ENCODE results near the gene GALNT5. TPM values are rescaled to one million over a fixed set of nuclear protein-coding genes. Genes with fewer than 3 reads are reported as not detected.

GALNT5 gene
- total RNA-seq, 4 donors from 2014 or later, result 0.26 to 0.98 (median 0.37) TPM

DNA sequence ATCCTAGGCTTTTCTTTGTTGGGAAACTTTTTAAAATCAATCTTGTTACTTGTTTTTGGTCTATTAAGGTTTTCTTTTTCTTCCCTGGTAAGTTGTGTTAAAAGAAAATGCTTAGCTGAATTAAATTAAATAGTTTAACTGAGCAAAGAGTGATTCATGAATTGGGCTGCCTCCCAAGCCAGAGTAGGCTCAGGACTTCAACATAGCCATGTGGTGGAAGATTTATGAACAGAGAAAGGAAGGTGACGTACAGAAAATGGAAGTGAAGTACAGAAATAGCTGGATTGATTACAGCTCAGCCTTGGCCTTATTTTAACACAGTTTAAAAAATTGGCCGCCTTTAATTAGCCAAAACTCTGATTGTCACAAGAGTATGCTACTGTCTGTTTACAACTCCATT lies 27.9 kb upstream of the GALNT5 start:
- H3K4me1 ChIP-seq, result no peaks in the 10 kb centered on the region
- TF ChIP-seq EP300 (IDR thresholded peaks at IDR 0.05) (no peak), POLR2AphosphoS5 (IDR thresholded peaks at IDR 0.05) (no peak), POLR2A (IDR thresholded peaks at IDR 0.05) (no peak)
- TF ChIP-seq, protein P1, sequence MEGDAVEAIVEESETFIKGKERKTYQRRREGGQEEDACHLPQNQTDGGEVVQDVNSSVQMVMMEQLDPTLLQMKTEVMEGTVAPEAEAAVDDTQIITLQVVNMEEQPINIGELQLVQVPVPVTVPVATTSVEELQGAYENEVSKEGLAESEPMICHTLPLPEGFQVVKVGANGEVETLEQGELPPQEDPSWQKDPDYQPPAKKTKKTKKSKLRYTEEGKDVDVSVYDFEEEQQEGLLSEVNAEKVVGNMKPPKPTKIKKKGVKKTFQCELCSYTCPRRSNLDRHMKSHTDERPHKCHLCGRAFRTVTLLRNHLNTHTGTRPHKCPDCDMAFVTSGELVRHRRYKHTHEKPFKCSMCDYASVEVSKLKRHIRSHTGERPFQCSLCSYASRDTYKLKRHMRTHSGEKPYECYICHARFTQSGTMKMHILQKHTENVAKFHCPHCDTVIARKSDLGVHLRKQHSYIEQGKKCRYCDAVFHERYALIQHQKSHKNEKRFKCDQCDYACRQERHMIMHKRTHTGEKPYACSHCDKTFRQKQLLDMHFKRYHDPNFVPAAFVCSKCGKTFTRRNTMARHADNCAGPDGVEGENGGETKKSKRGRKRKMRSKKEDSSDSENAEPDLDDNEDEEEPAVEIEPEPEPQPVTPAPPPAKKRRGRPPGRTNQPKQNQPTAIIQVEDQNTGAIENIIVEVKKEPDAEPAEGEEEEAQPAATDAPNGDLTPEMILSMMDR (IDR thresholded peaks at IDR 0.05), result no peak
- no peak overlapping the region for H3K4me3 ChIP-seq
- no peak for DNase-seq (ENCODE audit: low spot score in 2 of 2)
- H3K9me3 ChIP-seq, result no peaks in the 10 kb centered on the region
- H3K27ac ChIP-seq, result no peak overlapping the region
- H3K36me3 ChIP-seq, result no peaks in the 10 kb centered on the region
- 44% methylated on average over 2 of the region's 2 CpGs for WGBS
- H3K27me3 ChIP-seq, result no peaks in the 10 kb centered on the region

DNA sequence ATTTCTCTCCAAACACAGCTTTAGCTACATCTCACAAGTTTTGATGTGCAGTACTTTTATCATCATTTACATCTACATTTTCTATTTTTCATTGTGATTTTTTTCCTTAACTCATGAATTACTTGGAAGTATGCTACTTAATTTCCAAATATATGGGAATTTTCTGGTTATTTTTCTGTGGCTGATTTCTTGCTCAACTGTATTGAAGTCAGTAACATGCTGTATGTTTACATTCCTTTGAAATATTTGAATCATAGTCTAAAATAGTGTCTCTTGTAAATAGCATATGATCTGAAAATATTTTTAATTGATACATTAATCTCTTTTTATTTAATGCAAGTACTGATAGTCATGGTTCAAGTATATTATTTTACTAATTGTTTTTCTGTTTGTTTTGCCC lies 26.0 kb upstream of the GALNT5 start:
- Histone ChIP-seq H3K9me3 (no peaks in the 10 kb centered on the region), H3K36me3 (no peaks in the 10 kb centered on the region), H3K4me1 (no peaks in the 10 kb centered on the region), H3K4me3 (no peak overlapping the region), H3K27ac (no peak overlapping the region), H3K27me3 (no peaks in the 10 kb centered on the region)
- no peak for DNase-seq (ENCODE audit: low spot score in 2 of 2)
- TF ChIP-seq EP300 (IDR thresholded peaks at IDR 0.05), result no peak
- TF ChIP-seq POLR2A (IDR thresholded peaks at IDR 0.05), result no peak
- no peak for TF ChIP-seq POLR2AphosphoS5 (IDR thresholded peaks at IDR 0.05)
- TF ChIP-seq, protein P1 (IDR thresholded peaks at IDR 0.05), result no peak

DNA sequence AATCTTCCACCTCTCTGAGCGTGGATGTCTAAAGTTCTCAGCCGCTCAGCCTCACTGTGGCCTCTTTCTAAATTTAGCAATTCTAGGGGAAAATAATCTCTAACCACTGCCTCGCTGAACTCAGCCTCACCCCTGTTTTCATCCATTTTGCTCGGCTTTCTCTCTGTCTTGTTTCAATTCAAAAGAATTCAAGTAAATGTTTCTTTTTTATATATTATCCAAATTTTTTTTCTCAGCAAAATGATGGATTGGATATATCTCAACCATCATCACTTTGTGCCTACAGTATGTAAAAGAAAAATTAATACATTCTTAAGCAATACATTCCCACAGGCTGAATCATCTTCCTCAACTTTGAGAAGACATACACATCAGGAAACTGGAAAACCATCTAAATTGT lies 24.0 kb upstream of the GALNT5 start:
- 85% methylated on average over 4 of the region's 4 CpGs for WGBS
- TF ChIP-seq EP300 (IDR thresholded peaks at IDR 0.05) (no peak), POLR2AphosphoS5 (IDR thresholded peaks at IDR 0.05) (no peak), POLR2A (IDR thresholded peaks at IDR 0.05) (no peak)
- TF ChIP-seq, protein P1 (IDR thresholded peaks at IDR 0.05), result no peak
- DNase-seq (ENCODE audit: low spot score in 2 of 2), result no peak
- H3K4me3 ChIP-seq, result no peak overlapping the region
- no peak overlapping the region for H3K27ac ChIP-seq
- no peaks in the 10 kb centered on the region for H3K27me3 ChIP-seq
- no peaks in the 10 kb centered on the region for H3K4me1 ChIP-seq
- H3K9me3 ChIP-seq, result no peaks in the 10 kb centered on the region
- no peaks in the 10 kb centered on the region for H3K36me3 ChIP-seq

- no peak overlapping the region for H3K27ac ChIP-seq
- WGBS, result 57% methylated on average over 2 of the region's 2 CpGs
- no peaks in the 10 kb centered on the region for H3K36me3 ChIP-seq
- no peak overlapping the region for H3K4me3 ChIP-seq
- TF ChIP-seq POLR2AphosphoS5 (IDR thresholded peaks at IDR 0.05), result no peak
- TF ChIP-seq EP300 (IDR thresholded peaks at IDR 0.05), result no peak
- TF ChIP-seq POLR2A (IDR thresholded peaks at IDR 0.05), result no peak
- TF ChIP-seq, protein P1 (IDR thresholded peaks at IDR 0.05), result no peak
- no peak for DNase-seq (ENCODE audit: low spot score in 2 of 2)
- no peaks in the 10 kb centered on the region for H3K27me3 ChIP-seq
- H3K4me1 ChIP-seq, result no peaks in the 10 kb centered on the region
- no peaks in the 10 kb centered on the region for H3K9me3 ChIP-seq
Measured at GRCh38 chr2:157236404-157236803, 21.1 kb upstream of the GALNT5 start.

GRCh38 chr2:157238296-157238695 lies 19.2 kb upstream of the GALNT5 start:
- DNase-seq (ENCODE audit: low spot score in 2 of 2), result no peak
- H3K27me3 ChIP-seq, result no peaks in the 10 kb centered on the region
- H3K4me1 ChIP-seq, result no peaks in the 10 kb centered on the region
- no peak overlapping the region for H3K4me3 ChIP-seq
- H3K27ac ChIP-seq, result no peak overlapping the region
- H3K36me3 ChIP-seq, result no peaks in the 10 kb centered on the region
- TF ChIP-seq POLR2A (IDR thresholded peaks at IDR 0.05), result no peak
- no peak for TF ChIP-seq EP300 (IDR thresholded peaks at IDR 0.05)
- TF ChIP-seq POLR2AphosphoS5 (IDR thresholded peaks at IDR 0.05), result no peak
- H3K9me3 ChIP-seq, result no peaks in the 10 kb centered on the region
- WGBS, result 83% methylated on average over 3 of the region's 3 CpGs

DNA sequence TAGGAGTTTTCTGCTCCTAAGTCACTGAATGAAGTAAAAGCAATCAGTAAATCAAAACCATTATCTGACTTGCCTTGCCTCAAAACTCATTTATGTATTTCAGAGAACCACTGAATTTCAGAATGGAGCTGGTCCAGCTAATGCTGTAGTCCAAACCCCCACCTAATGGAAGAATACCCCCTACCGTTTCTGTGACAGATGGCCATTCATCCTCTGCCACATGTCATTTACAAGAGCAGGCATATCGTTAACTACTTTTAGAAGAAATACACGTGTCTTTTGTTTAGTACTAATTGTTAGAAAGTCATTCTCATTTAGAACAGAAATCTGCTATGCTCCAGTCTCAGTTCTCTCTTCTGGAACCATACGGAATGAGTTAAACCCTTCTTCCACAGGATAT lies 12.8 kb upstream of the GALNT5 start:
- Histone ChIP-seq H3K36me3 (no peaks in the 10 kb centered on the region), H3K27ac (no peak overlapping the region), H3K4me3 (no peak overlapping the region), H3K9me3 (no peaks in the 10 kb centered on the region), H3K27me3 (no peaks in the 10 kb centered on the region), H3K4me1 (peaks cover 7% of the 10 kb centered on the region)
- TF ChIP-seq EP300 (IDR thresholded peaks at IDR 0.05), result no peak
- TF ChIP-seq POLR2A (IDR thresholded peaks at IDR 0.05), result no peak
- no peak for TF ChIP-seq POLR2AphosphoS5 (IDR thresholded peaks at IDR 0.05)
- TF ChIP-seq, protein P1 (IDR thresholded peaks at IDR 0.05), result no peak
- WGBS, result 75% methylated on average over 4 of the region's 4 CpGs
- no peak for DNase-seq (ENCODE audit: low spot score in 2 of 2)

All from suprapubic skin (tissue), 4 donors.